ENCODE data around the gene RIPPLY3.
"Not testable (repeated sequence)": the region's sequence is repeated elsewhere in the genome, so short reads cannot be mapped to it uniquely, and the experiment has no call there.

Gene RIPPLY3

GRCh38 chr21:36981049-36981391, 25.5 kb upstream of the RIPPLY3 start:
- no peak for DNase-seq (ENCODE audit: low spot score)

- DNase-seq (ENCODE audit: low spot score), result no peak
Measured at GRCh38 chr21:36981977-36982700, 24.4 kb upstream of the RIPPLY3 start.

GRCh38 chr21:36985751-36986594, 20.5 kb upstream of the RIPPLY3 start:
- DNase-seq (ENCODE audit: low spot score), result no peak

- DNase-seq (ENCODE audit: low spot score), result no peak
Measured at GRCh38 chr21:36987845-36988244, 18.7 kb upstream of the RIPPLY3 start.

- no peak for DNase-seq (ENCODE audit: low spot score)
Measured at GRCh38 chr21:36988536-36988935, 18.0 kb upstream of the RIPPLY3 start.

GRCh38 chr21:36989199-36989698, 17.3 kb upstream of the RIPPLY3 start:
- DNase-seq (ENCODE audit: low spot score), result not testable (repeated sequence)

- DNase-seq (ENCODE audit: low spot score), result peak; percentile 91
Measured at GRCh38 chr21:36989699-36990507, 16.6 kb upstream of the RIPPLY3 start.

- DNase-seq (ENCODE audit: low spot score), result no peak
Measured at GRCh38 chr21:36990508-36991205, 15.8 kb upstream of the RIPPLY3 start.

GRCh38 chr21:36992671-36993070, 13.8 kb upstream of the RIPPLY3 start:
- no peak for DNase-seq (ENCODE audit: low spot score)

- no peak for DNase-seq (ENCODE audit: low spot score)
Measured at GRCh38 chr21:36994501-36995158, 11.9 kb upstream of the RIPPLY3 start.

- not testable (repeated sequence) for DNase-seq (ENCODE audit: low spot score)
Measured at GRCh38 chr21:36995285-36995684, 11.2 kb upstream of the RIPPLY3 start.

GRCh38 chr21:36999131-36999898, 7.2 kb upstream of the RIPPLY3 start:
- no peak for DNase-seq (ENCODE audit: low spot score)

GRCh38 chr21:37000381-37000780, 6.1 kb upstream of the RIPPLY3 start:
- DNase-seq (ENCODE audit: low spot score), result no peak

GRCh38 chr21:37001441-37001840, 5.1 kb upstream of the RIPPLY3 start:
- no peak for DNase-seq (ENCODE audit: low spot score)

- DNase-seq (ENCODE audit: low spot score), result not testable (repeated sequence)
Measured at GRCh38 chr21:37002851-37003250, 3.7 kb upstream of the RIPPLY3 start.

- DNase-seq (ENCODE audit: low spot score), result not testable (repeated sequence)
Measured at GRCh38 chr21:37003917-37004316, 2.6 kb upstream of the RIPPLY3 start.

- DNase-seq (ENCODE audit: low spot score), result no peak
Measured at GRCh38 chr21:37005548-37006485, 685 bp upstream of the RIPPLY3 start.

- DNase-seq (ENCODE audit: low spot score), result no peak
Measured at GRCh38 chr21:37008724-37009123, 2.2 kb downstream of the RIPPLY3 start.

- peak; percentile 94 for DNase-seq (ENCODE audit: low spot score)
Measured at GRCh38 chr21:37009740-37010341, 3.3 kb downstream of the RIPPLY3 start.

Measured in Ammon's horn (tissue), 1 donor.